Measurements from ENCODE around the gene DCP1B.

DNA sequence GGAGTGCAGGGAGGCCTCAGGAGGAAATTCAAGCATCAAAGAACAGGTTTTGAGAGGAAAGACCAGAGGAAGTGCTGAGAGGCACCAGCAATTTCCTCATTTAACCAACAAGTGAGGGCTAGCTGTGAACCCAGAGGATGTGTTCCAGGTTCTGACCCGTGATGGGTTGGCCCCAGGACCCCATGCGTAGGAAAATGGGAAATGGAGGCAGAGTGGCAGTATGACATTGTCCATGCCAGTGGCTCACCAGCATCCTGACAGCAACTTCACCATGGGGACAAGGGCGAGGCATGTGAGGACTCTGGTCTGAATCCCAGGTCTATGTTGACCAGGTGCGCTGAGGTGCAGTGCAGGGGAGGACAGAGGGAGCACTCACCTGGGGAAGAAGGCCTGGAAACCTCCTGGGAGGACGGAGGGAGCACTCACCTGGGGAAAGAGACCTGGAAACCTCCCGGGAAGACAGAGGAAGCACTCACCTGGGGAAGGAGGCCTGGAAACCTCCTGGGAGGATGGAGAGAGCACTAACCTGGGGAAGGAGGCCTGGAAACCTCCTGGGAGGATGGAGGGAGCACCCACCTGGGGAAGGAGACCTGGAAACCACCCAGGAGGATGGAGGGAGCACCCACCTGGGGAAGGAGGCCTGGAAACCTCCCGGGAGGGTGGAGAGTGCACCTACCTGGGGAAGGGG, 79.1 kb downstream of the DCP1B start:
- TF ChIP-seq, protein P1, sequence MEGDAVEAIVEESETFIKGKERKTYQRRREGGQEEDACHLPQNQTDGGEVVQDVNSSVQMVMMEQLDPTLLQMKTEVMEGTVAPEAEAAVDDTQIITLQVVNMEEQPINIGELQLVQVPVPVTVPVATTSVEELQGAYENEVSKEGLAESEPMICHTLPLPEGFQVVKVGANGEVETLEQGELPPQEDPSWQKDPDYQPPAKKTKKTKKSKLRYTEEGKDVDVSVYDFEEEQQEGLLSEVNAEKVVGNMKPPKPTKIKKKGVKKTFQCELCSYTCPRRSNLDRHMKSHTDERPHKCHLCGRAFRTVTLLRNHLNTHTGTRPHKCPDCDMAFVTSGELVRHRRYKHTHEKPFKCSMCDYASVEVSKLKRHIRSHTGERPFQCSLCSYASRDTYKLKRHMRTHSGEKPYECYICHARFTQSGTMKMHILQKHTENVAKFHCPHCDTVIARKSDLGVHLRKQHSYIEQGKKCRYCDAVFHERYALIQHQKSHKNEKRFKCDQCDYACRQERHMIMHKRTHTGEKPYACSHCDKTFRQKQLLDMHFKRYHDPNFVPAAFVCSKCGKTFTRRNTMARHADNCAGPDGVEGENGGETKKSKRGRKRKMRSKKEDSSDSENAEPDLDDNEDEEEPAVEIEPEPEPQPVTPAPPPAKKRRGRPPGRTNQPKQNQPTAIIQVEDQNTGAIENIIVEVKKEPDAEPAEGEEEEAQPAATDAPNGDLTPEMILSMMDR (IDR thresholded peaks at IDR 0.05) = no peak
- TF ChIP-seq POLR2A (IDR thresholded peaks at IDR 0.05) = no peak
